Thymus (tissue), 11 donors: ENCODE results near the gene OXNAD1. TPM values are rescaled to one million over a fixed set of nuclear protein-coding genes. Genes with fewer than 3 reads are reported as not detected.

ENCODE experiments used
- DNase-seq, 9 donors: peaks; one replicate each; pipeline ENCODE4 v3.0.0-alpha.2; 2013; ENCODE audit warnings: low spot score in 9 of 9, low read depth in 6 of 9, missing footprints in 1 of 9
- H3K27ac ChIP-seq, 2 donors: one replicate each; pipeline ENCODE4 v1.5.1; 2013; ENCODE audit warnings: control low read depth in 1 of 2, low read depth in 1 of 2, low read length in 1 of 2, mild to moderate bottlenecking in 1 of 2, moderate library complexity in 1 of 2
- H3K27me3 ChIP-seq, 2 donors: one replicate each; pipeline ENCODE4 v1.5.1; 2013; ENCODE audit warnings: low read length in 1 of 2; ENCODE audit not compliant: control insufficient read depth in 2 of 2, insufficient read depth in 1 of 2
- H3K36me3 ChIP-seq, 2 donors: one replicate each; pipeline ENCODE4 v1.5.1; 2013; ENCODE audit warnings: low read length in 1 of 2, mild to moderate bottlenecking in 1 of 2, moderate library complexity in 1 of 2; ENCODE audit not compliant: control insufficient read depth in 2 of 2, insufficient read depth in 2 of 2
- H3K4me1 ChIP-seq, 2 donors: one replicate each; pipeline ENCODE4 v1.5.1; 2013; ENCODE audit warnings: low read length in 2 of 2; ENCODE audit not compliant: control insufficient read depth in 2 of 2, insufficient read depth in 2 of 2
- H3K4me3 ChIP-seq, 2 donors: one replicate each; pipeline ENCODE4 v1.5.1; 2013; ENCODE audit warnings: low read length in 2 of 2, control low read depth in 1 of 2, mild to moderate bottlenecking in 1 of 2
- H3K9me3 ChIP-seq, 2 donors: one replicate each; pipeline ENCODE4 v1.5.1; 2013; ENCODE audit warnings: low read length in 1 of 2, mild to moderate bottlenecking in 1 of 2; ENCODE audit not compliant: control insufficient read depth in 2 of 2, insufficient read depth in 1 of 2
- WGBS: extraction: QIAGEN DNeasy Blood & Tissue Kit; methylation state at CpG from one replicate; pipeline ENCODE4 v1.1.7; 2013; 5-methylcytosine and 5-hydroxymethylcytosine counted together
- polyA plus RNA-seq: library from polyadenylated mRNA; stranded (reverse); fragments of 200-250 nt; gene quantifications from one replicate; pipeline ENCODE4 v1.2.3, GENCODE V29; 2013
- total RNA-seq: library from RNA; stranded (reverse); fragments of 120-200 nt; gene quantifications from one replicate; pipeline ENCODE4 v1.2.4, GENCODE V29; 2013
- donor health status: healthy.

Gene OXNAD1
- total and polyA plus RNA-seq, 2 donors, result 31.6 to 34.4 TPM

GRCh38 chr3:16301507-16301906 is 36.5 kb downstream of the OXNAD1 start:
- peak overlapping the region; percentile 23 to 40 for H3K4me3 ChIP-seq
- peaks cover 48 to 71% of the 10 kb centered on the region in 2 donors for H3K4me1 ChIP-seq
- no peaks in the 10 kb centered on the region for H3K27me3 ChIP-seq
- H3K27ac ChIP-seq, result peak overlapping the region; percentile 91 to 95
- WGBS, result 35% methylated on average over 6 of the region's 6 CpGs
- peak in 2 of 9 donors; percentile 59 to 76 for DNase-seq
- peaks cover 5 to 46% of the 10 kb centered on the region in 2 donors for H3K36me3 ChIP-seq
- H3K9me3 ChIP-seq, result no peaks in the 10 kb centered on the region

GRCh38 chr3:16302082-16302631 is 37.1 kb downstream of the OXNAD1 start:
- no peaks in the 10 kb centered on the region for H3K9me3 ChIP-seq
- H3K4me3 ChIP-seq, result peak overlapping the region; percentile 23 to 40
- H3K27me3 ChIP-seq, result no peaks in the 10 kb centered on the region
- H3K36me3 ChIP-seq, result peaks cover 5 to 47% of the 10 kb centered on the region in 2 donors
- H3K4me1 ChIP-seq, result peaks cover 50 to 71% of the 10 kb centered on the region in 2 donors
- peak overlapping the region; percentile 91 to 95 for H3K27ac ChIP-seq
- WGBS, result 46% methylated on average over 6 of the region's 6 CpGs
- DNase-seq, result peak in 3 of 9 donors; percentile 48 to 83 (median 51)

GRCh38 chr3:16303037-16303575 is 38.1 kb downstream of the OXNAD1 start:
- peak overlapping the region; percentile 62 to 91 for H3K27ac ChIP-seq
- peaks cover 9 to 47% of the 10 kb centered on the region in 2 donors for H3K36me3 ChIP-seq
- no peaks in the 10 kb centered on the region for H3K27me3 ChIP-seq
- H3K9me3 ChIP-seq, result no peaks in the 10 kb centered on the region
- no peak for DNase-seq
- H3K4me1 ChIP-seq, result peaks cover 51 to 68% of the 10 kb centered on the region in 2 donors
- peak overlapping the region; percentile 19 to 23 for H3K4me3 ChIP-seq
- WGBS, result 37% methylated on average over 2 of the region's 2 CpGs

- Histone ChIP-seq H3K4me3 (peak overlapping the region in 1 of 2 donors; percentile 8), H3K4me1 (peaks cover 51 to 62% of the 10 kb centered on the region in 2 donors), H3K27me3 (no peaks in the 10 kb centered on the region), H3K27ac (peak overlapping the region; percentile 59 to 74), H3K9me3 (no peaks in the 10 kb centered on the region), H3K36me3 (peaks cover 10 to 46% of the 10 kb centered on the region in 2 donors)
- DNase-seq, result no peak
- WGBS, result 91% methylated on average over 2 of the region's 2 CpGs
Measured at GRCh38 chr3:16304061-16305010, 39.3 kb downstream of the OXNAD1 start.

- Histone ChIP-seq H3K27me3 (no peaks in the 10 kb centered on the region), H3K4me1 (peaks cover 50 to 56% of the 10 kb centered on the region in 2 donors), H3K36me3 (peaks cover 10 to 46% of the 10 kb centered on the region in 2 donors), H3K27ac (peak overlapping the region; percentile 22 to 34), H3K4me3 (no peak overlapping the region), H3K9me3 (no peaks in the 10 kb centered on the region)
- peak in 1 of 9 donors; percentile 57 for DNase-seq
- 87% methylated on average over 7 of the region's 7 CpGs for WGBS
Measured at GRCh38 chr3:16305111-16305541, 40.1 kb downstream of the OXNAD1 start.

GRCh38 chr3:16307832-16308531 is 43.0 kb downstream of the OXNAD1 start:
- WGBS, result 97% methylated on average over 5 of the region's 5 CpGs
- Histone ChIP-seq H3K36me3 (peaks cover 10 to 56% of the 10 kb centered on the region in 2 donors), H3K4me1 (peaks cover 50 to 55% of the 10 kb centered on the region in 2 donors), H3K9me3 (peaks cover 0 to 6% of the 10 kb centered on the region in 2 donors), H3K27ac (no peak overlapping the region), H3K27me3 (no peaks in the 10 kb centered on the region), H3K4me3 (no peak overlapping the region)
- DNase-seq, result no peak

GRCh38 chr3:16308727-16309126 is 43.7 kb downstream of the OXNAD1 start:
- WGBS, result 99% methylated on average over 1 of the region's 1 CpG
- H3K36me3 ChIP-seq, result peaks cover 10 to 64% of the 10 kb centered on the region in 2 donors

GRCh38 chr3:16309558-16309957 is 44.5 kb downstream of the OXNAD1 start:
- DNase-seq, result peak in 5 of 9 donors; percentile 49 to 87 (median 64)
- 3% methylated on average over 2 of the region's 2 CpGs for WGBS
- Histone ChIP-seq H3K9me3 (peaks cover 0 to 6% of the 10 kb centered on the region in 2 donors), H3K27me3 (no peaks in the 10 kb centered on the region), H3K27ac (peak overlapping the region in 1 of 2 donors; percentile 56), H3K36me3 (peaks cover 13 to 66% of the 10 kb centered on the region in 2 donors), H3K4me1 (peaks cover 54 to 59% of the 10 kb centered on the region in 2 donors), H3K4me3 (no peak overlapping the region)

More at GRCh38 chr3:16308727-16309126, 43.7 kb downstream of the OXNAD1 start:
- no peak overlapping the region for H3K27ac ChIP-seq
- no peak for DNase-seq
- peaks cover 0 to 6% of the 10 kb centered on the region in 2 donors for H3K9me3 ChIP-seq
- H3K4me1 ChIP-seq, result peaks cover 52 to 58% of the 10 kb centered on the region in 2 donors
- no peak overlapping the region for H3K4me3 ChIP-seq
- H3K27me3 ChIP-seq, result no peaks in the 10 kb centered on the region
